ENCODE measurements around the gene DPP6.

DNA sequence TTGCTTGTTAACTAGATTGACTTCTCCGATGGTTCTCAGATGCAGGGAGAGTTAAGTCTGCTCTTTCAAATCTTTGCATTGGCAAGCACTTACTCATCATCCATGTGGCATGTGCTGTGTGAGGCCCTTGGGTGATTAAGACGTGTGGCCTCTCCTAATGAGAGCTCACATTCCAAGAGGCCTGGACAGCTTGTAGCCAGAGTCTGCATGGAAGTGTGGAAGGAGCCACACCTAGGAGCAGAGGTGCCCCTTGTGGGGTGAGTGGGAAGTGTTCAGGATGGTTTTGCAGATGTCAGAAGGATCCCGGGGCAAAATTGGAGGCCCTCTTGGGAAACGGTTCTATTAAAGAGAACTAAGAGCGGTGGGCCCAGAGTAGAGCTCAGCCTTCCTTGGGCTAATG is 724.8 kb downstream of the DPP6 start:
- TF ChIP-seq, protein P1, sequence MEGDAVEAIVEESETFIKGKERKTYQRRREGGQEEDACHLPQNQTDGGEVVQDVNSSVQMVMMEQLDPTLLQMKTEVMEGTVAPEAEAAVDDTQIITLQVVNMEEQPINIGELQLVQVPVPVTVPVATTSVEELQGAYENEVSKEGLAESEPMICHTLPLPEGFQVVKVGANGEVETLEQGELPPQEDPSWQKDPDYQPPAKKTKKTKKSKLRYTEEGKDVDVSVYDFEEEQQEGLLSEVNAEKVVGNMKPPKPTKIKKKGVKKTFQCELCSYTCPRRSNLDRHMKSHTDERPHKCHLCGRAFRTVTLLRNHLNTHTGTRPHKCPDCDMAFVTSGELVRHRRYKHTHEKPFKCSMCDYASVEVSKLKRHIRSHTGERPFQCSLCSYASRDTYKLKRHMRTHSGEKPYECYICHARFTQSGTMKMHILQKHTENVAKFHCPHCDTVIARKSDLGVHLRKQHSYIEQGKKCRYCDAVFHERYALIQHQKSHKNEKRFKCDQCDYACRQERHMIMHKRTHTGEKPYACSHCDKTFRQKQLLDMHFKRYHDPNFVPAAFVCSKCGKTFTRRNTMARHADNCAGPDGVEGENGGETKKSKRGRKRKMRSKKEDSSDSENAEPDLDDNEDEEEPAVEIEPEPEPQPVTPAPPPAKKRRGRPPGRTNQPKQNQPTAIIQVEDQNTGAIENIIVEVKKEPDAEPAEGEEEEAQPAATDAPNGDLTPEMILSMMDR (IDR thresholded peaks at IDR 0.05) = no peak
- TF ChIP-seq EZH2 (IDR thresholded peaks at IDR 0.05; ENCODE audit: borderline replicate concordance, insufficient read depth, low read depth, low read length, poor library complexity, severe bottlenecking) = no peak

Data from B cell (primary cell).